GM19438 (cell line): ENCODE data around the gene CAPNS1.
"Not testable (repeated sequence)": the region's sequence is repeated elsewhere in the genome, so short reads cannot be mapped to it uniquely, and the experiment has no call there.

ENCODE experiments used
- ATAC-seq: cut with Tn5 transposase; IDR thresholded peaks from one replicate; pipeline ENCODE4 v1.9.1; 2021; ENCODE audit warnings: low read depth; ENCODE audit not compliant: unreplicated experiment

CAPNS1 gene

DNA sequence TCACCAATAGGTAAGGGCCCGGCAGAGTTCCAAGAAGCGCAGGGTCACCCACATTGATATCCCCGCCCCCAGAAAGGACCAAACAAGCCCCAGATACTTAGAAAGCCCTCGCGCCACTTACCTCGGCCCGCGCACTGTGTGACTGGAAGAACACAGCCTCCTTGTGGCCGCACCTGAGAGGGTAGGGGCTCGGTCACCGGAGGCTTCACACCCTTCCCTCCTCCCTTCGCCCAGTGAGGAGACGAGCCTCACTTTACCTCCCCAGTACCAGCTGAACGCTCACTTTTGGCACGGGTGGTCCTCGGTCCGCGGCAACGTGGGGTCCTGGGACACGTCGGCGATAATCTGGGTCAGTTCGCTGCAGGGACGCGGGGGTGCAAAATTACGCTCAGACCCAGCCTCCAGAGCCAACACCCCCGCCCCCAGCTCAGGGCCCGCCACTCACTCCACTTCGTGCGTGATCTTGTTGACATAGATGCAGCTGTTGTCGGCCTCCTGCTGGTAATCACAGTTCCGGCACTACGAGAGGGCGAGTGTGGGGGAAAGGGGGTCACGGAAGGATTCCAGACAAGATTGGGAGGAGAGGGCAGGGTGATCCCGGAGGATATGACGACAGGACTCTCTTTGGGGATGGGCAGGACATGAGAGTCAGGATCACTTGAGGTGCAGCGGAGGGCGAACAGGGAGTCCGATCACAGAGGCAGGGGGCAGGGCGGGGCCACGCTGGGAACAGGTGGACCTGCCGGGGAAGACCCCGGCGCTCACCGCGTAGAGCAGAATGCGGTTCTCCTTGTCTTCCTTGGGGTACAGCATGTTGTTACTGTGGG, 25.8 kb upstream of the CAPNS1 start:
- peak; percentile 2 for ATAC-seq

- peak; percentile 84 for ATAC-seq
These were observed 25.0 kb upstream of the CAPNS1 start, which contains the start of gene POLR2I for GRCh38 chr19:36114721-36115452. Gene POLR2I (minus strand): TSS chr19:36114875. CDS start chr19:36114856, 19 bp downstream.

GRCh38 chr19:36115453-36116343, 24.2 kb upstream of the CAPNS1 start, which contains the start of gene TBCB:
Gene TBCB (plus strand): TSS chr19:36115468. CDS start chr19:36115561, 93 bp downstream.
- ATAC-seq, result peak; percentile 28

DNA sequence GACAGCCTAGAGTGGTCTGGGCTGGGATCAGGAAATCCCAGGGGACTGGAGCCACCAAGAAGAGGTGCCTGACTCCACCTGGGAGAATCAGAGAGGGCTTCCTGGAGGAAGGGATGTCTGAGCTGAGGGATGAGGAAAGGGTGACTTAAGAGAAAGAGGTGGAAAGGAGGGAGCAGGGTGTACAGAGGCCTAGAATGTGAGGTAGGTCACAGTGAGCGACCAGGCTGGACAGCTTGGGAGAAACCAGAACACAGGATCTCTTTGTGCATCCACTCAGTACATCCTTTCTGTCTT, 23.6 kb upstream of the CAPNS1 start:
- ATAC-seq, result no peak

DNA sequence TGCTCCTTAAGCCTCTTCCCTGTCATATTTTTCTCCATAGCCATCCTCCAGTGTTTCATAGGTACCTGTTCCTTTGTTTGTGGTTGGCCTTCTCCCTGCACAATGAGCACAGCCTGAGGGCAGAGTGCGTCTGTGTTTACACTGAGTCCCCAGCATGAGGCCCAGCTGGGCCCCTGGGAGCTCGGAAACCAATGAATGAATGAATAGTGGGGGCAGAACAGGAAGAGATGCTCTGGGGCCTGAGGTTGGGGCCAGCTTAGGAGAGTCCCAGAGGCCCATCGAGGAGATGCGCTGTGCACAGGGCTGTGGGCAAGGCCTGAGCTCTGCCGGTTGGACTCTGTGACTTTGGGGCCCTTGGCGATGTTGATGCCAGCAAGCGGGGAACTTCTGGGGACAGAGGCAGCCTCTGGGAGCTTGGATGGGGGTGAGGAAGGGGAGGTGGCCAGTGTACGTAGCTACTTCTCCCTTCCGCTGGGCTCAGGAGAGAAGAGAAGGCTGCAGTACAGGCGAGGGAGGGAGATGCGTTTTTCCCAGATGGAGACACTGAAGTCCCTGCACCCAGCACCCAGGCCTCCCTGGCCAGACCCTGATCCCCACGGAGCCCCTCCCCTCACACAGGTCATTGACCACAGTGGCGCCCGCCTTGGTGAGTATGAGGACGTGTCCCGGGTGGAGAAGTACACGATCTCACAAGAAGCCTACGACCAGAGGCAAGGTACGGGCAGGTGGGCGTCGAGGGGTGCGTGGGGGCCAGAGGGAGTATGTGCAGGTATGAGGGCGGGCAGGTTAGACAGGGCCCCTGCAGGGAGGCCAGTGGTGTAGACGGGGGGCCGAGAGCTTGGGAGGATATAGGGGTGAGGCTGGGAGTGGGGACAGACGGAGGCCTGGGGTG, 19.5 kb upstream of the CAPNS1 start:
- ATAC-seq, result no peak

DNA sequence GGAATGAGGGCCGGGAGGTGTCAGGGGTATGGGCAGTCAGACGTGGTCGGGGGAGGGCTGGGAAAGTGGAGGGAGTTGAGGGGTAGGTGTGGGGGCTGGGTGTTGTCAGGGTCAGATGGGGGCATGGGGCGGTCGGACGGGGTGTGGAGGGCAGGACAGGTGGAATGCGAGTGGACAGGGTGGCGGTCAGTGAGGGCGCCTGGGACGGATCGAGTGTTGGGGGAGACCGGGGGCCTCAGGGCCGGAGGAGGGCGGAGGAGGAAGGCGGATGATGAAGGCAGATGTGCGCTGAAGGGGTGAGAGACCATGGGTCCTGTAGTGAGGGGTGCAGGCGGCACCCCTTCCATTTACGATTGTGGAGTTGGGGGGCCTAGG, 18.9 kb upstream of the CAPNS1 start:
- no peak for ATAC-seq

- ATAC-seq, result no peak
These were observed 18.3 kb upstream of the CAPNS1 start for GRCh38 chr19:36121486-36122124.

- no peak for ATAC-seq
These were observed 14.3 kb upstream of the CAPNS1 start for GRCh38 chr19:36125557-36125956.

GRCh38 chr19:36128392-36128736, 11.5 kb upstream of the CAPNS1 start:
- peak; percentile 19 for ATAC-seq

DNA sequence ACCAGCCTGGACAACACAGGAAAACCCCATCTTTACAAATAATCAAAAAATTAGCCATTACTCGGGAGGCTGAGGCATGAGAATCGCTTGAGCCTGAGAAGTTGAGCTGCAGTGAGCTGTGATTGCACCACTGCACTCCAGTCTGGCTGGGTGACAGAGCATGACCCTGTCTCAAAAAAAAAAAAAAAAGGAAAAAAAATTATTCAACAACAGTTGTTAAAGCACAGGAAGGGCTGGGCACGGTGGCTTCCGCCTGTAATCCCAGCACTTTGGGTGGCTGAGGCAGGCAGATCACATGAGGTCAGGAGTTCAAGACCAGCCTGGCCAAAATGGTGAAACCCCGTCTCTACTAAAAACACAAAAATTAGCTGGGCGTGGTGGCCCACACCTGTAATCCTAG, 8.6 kb upstream of the CAPNS1 start:
- ATAC-seq, result not testable (repeated sequence)

- not testable (repeated sequence) for ATAC-seq
These were observed 5.0 kb upstream of the CAPNS1 start for GRCh38 chr19:36134867-36135266.

- ATAC-seq, result no peak
These were observed 2.7 kb upstream of the CAPNS1 start for GRCh38 chr19:36136964-36137686.

- no peak for ATAC-seq
These were observed 770 bp upstream of the CAPNS1 start for GRCh38 chr19:36139120-36139472.

GRCh38 chr19:36140304-36141038, 605 bp downstream of the CAPNS1 start:
- peak; percentile 20 for ATAC-seq

DNA sequence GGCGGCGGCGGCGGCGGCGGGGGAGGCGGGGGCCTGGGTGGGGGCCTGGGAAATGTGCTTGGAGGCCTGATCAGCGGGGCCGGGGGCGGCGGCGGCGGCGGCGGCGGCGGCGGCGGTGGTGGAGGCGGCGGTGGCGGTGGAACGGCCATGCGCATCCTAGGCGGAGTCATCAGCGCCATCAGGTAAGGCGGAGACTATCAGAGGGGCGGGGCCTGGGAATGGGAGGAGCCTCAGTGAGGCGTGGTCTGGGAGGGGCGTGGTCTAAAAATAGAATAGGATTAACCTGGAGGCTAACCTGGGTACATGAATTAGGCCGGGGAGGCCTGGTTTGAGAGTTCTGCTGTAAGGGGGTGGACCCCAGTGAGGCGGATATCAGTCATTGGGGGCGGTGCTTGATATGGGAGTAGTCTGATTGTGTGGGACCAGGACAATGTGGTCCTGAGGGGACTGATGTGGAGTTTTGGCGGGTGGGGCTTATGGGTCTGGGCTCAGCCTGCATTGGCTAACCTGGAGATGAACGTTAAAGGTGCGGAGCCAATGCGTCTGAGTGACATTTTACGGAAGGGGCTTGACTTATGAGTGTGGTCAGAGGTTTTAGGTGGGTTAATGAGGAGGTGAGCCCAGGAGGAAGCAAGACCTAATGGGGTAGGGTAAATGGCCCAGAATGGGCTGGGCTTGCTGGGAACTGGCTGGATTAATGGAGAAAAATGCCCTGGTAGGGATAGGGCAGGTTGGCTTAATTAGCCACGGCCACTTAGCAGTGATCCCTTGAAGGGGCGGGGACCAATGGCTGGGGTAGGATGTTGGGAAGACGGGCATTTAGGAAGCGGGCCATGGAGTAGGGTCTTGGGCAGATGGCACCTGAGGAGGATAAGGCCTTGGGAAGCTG, 1.4 kb downstream of the CAPNS1 start:
- peak; percentile 47 for ATAC-seq

DNA sequence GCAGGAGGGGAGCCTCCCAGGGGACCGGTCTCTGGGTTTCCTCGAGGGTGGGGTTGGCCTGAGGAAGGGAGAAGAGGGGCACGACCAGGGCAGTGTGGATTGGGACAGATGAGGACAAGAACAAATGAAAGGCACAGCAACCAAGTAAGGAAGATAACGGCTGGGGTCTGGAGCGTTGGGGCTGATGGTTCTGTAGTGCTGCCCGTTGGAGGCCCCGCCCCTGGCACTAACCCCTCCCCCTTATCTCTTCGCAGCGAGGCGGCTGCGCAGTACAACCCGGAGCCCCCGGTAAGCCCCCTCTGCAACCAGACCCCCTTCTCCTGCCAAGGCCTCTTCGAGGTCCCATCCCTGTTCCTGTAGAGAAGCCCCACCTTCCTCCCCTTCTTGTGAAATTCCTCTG, 2.2 kb downstream of the CAPNS1 start:
- no peak for ATAC-seq

GRCh38 chr19:36142496-36142895, 2.6 kb downstream of the CAPNS1 start:
- ATAC-seq, result no peak
